ENCODE results near the gene PCLO. TPM values are rescaled to one million over a fixed set of nuclear protein-coding genes. Genes with fewer than 3 reads are reported as not detected.

Gene PCLO
- total RNA-seq, 2 donors from 2014 or later = 0.78 to 0.95 TPM

DNA sequence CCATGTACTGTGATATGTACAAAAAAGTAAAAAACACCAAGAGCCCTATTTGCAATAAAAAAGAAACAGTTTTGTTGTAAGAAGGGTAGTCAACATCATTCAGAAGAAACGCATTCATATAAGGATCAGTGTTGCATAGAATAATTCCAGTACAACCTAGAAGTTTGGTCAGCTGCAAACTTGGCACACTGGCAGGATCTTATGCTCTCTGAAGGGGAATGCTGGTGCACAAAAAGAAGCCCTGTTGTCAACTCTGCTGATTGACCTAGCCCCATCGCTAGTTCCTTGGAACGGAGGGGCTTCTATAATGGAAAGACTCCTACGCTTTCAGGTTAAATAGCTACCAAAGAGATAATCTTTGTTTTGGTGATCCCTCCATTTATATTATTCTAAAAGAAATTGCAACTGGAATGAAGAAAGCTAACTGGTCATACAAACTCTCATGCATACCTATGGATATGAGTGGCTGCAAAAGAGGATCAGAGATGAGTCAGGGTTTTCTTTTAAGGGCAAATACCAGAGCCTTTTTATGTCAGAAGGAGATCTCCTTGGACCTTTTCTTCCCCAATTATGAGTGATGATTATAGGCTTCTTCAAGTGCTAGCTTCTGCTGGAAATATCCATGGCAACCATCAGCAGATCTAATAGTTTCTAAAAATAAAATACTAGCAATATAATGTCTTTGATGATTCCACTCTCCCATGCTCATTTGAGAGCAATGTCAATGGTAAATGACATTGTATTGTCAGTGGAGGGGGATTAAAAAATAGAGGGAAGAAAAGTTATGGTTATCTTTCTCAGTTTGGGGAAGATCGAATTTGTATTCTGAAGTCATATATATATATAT lies 406.8 kb downstream of the PCLO start:
- no peaks in the 10 kb centered on the region for H3K9me3 ChIP-seq
- no peaks in the 10 kb centered on the region for H3K36me3 ChIP-seq
- H3K4me3 ChIP-seq = no peak overlapping the region
- ATAC-seq (ENCODE audit: insufficient number of reproducible peaks, low FRiP score, low read depth) = no peak
- DNase-seq (ENCODE audit: low spot score) = no peak
- no peak overlapping the region for H3K27ac ChIP-seq
- no peaks in the 10 kb centered on the region for H3K4me1 ChIP-seq (ENCODE audit: control insufficient read depth in 1 of 2, low read depth in 2 of 2)
- TF ChIP-seq, protein P1, sequence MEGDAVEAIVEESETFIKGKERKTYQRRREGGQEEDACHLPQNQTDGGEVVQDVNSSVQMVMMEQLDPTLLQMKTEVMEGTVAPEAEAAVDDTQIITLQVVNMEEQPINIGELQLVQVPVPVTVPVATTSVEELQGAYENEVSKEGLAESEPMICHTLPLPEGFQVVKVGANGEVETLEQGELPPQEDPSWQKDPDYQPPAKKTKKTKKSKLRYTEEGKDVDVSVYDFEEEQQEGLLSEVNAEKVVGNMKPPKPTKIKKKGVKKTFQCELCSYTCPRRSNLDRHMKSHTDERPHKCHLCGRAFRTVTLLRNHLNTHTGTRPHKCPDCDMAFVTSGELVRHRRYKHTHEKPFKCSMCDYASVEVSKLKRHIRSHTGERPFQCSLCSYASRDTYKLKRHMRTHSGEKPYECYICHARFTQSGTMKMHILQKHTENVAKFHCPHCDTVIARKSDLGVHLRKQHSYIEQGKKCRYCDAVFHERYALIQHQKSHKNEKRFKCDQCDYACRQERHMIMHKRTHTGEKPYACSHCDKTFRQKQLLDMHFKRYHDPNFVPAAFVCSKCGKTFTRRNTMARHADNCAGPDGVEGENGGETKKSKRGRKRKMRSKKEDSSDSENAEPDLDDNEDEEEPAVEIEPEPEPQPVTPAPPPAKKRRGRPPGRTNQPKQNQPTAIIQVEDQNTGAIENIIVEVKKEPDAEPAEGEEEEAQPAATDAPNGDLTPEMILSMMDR (IDR thresholded peaks at IDR 0.05) = no peak
- no peaks in the 10 kb centered on the region for H3K27me3 ChIP-seq (replicated peaks; ENCODE audit: insufficient read depth)

DNA sequence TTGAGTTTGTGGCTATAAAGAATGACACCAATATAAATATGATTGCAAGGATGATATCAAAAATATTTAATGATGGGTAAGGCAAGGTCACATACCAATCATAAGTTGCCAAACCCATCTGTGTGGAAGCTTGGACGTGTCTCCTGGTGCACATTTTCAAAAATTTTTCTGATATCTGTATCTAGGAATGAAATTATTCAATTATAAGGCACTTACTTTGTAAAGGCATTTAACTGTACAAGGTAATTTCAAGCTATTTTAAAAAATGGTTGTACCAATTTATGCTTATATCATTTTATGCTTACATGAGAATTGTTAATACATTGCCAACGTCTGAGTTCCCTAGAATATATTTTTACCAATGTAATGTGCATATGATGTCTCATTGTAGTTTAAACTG lies 412.7 kb downstream of the PCLO start:
- no peaks in the 10 kb centered on the region for H3K36me3 ChIP-seq
- no peaks in the 10 kb centered on the region for H3K27me3 ChIP-seq (replicated peaks; ENCODE audit: insufficient read depth)
- no peak overlapping the region for H3K4me3 ChIP-seq
- no peaks in the 10 kb centered on the region for H3K9me3 ChIP-seq
- DNase-seq (ENCODE audit: low spot score) = no peak
- TF ChIP-seq, protein P1 (IDR thresholded peaks at IDR 0.05) = no peak
- ATAC-seq (ENCODE audit: insufficient number of reproducible peaks, low FRiP score, low read depth) = no peak
- H3K4me1 ChIP-seq (ENCODE audit: control insufficient read depth in 1 of 2, low read depth in 2 of 2) = no peaks in the 10 kb centered on the region
- no peak overlapping the region for H3K27ac ChIP-seq

DNA sequence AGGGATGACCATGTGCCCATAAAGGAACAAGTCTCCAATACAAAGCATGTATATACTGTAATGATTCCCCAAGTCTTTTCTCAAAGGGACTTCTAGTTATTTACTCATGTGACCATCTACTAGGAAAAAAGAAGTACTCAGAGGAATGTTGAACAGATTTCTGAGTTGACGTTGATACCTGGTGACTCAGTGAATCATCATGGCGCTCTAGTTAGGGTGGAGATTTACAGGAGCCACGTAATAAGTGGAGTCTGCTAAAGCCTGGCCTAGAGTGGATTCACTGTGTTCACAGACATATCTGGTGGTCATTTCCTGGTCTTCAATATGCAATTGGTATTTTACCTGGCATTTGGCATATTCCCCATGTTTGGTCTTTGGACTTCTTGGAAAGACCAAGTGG lies 416.9 kb downstream of the PCLO start:
- H3K27me3 ChIP-seq (replicated peaks; ENCODE audit: insufficient read depth) = no peaks in the 10 kb centered on the region
- no peak for ATAC-seq (ENCODE audit: insufficient number of reproducible peaks, low FRiP score, low read depth)
- TF ChIP-seq, protein P1 (IDR thresholded peaks at IDR 0.05) = no peak
- H3K4me1 ChIP-seq (ENCODE audit: control insufficient read depth in 1 of 2, low read depth in 2 of 2) = no peaks in the 10 kb centered on the region
- no peak overlapping the region for H3K4me3 ChIP-seq
- no peak overlapping the region for H3K27ac ChIP-seq
- no peak for DNase-seq (ENCODE audit: low spot score)
- H3K9me3 ChIP-seq = no peaks in the 10 kb centered on the region
- H3K36me3 ChIP-seq = no peaks in the 10 kb centered on the region

DNA sequence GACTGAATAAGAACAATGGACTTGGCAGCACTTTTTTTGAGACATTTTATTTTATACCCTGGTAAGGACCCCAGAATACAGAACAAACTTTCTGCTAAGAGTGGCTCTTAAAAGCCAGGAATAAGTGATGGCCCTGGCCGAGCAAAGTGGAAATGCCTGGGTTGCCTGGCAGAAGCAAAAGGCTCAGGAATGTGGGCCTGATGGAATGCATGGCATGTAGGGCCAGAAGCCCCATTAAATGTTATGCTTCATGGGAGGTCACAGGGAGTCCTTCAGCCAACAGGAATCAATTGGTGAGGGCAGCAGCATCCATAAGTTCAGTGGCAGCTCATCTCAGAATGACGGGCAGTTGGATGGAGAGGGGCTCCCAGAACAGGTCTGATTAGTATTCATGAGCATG lies 417.6 kb downstream of the PCLO start:
- Histone ChIP-seq H3K27me3 (replicated peaks; ENCODE audit: insufficient read depth) (no peaks in the 10 kb centered on the region), H3K4me3 (no peak overlapping the region), H3K36me3 (no peaks in the 10 kb centered on the region), H3K9me3 (no peaks in the 10 kb centered on the region), H3K4me1 (ENCODE audit: control insufficient read depth in 1 of 2, low read depth in 2 of 2) (no peaks in the 10 kb centered on the region), H3K27ac (no peak overlapping the region)
- no peak for DNase-seq (ENCODE audit: low spot score)
- ATAC-seq (ENCODE audit: insufficient number of reproducible peaks, low FRiP score, low read depth) = no peak
- TF ChIP-seq, protein P1 (IDR thresholded peaks at IDR 0.05) = no peak

DNA sequence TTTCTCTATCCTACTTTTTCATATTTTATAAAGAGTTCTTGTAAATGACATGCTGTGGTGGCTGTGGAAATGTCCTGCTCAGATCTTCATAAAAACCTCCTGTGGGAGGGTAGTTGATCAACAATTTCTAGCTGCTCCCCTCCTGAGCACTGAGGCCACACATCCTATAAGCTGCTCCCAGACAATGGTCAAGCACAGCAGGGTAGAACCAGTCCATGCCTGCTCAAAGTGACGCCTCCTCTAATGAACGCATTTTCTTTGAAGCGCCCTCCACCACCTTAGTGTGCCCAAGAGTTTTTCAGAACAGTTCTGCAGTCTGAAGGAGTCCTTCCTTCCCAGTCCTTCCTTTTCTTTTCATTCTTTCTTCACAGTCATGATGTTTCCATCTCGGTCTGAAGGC lies 420.5 kb downstream of the PCLO start:
- DNase-seq (ENCODE audit: low spot score) (no peak), ATAC-seq (ENCODE audit: insufficient number of reproducible peaks, low FRiP score, low read depth) (no peak)
- H3K27me3 ChIP-seq (replicated peaks; ENCODE audit: insufficient read depth) = no peaks in the 10 kb centered on the region
- no peak overlapping the region for H3K4me3 ChIP-seq
- no peaks in the 10 kb centered on the region for H3K9me3 ChIP-seq
- no peaks in the 10 kb centered on the region for H3K4me1 ChIP-seq (ENCODE audit: control insufficient read depth in 1 of 2, low read depth in 2 of 2)
- TF ChIP-seq, protein P1 (IDR thresholded peaks at IDR 0.05) = no peak
- no peak overlapping the region for H3K27ac ChIP-seq
- no peaks in the 10 kb centered on the region for H3K36me3 ChIP-seq

All from thoracic aorta (tissue), 2 donors.